ENCODE results near the gene PSMB8. TPM values are rescaled to one million over a fixed set of nuclear protein-coding genes. Genes with fewer than 3 reads are reported as not detected.

PSMB8 gene
- total RNA-seq, 1 experiment from 2014 or later = 70.8 TPM

GRCh38 chr6:32839356-32839755 lies 4.5 kb downstream of the PSMB8 start:
- no peaks in the 10 kb centered on the region for H3K36me3 ChIP-seq (ENCODE audit: low read depth)
- peaks cover 14% of the 10 kb centered on the region for H3K4me1 ChIP-seq (replicated peaks; ENCODE audit: insufficient read depth)
- BruUV-seq (replicated peaks) = no TSS peak
- DNase-seq = no peak
- H3F3A ChIP-seq (ENCODE audit: insufficient read depth, low read depth) = 0 out of 2 replicates have a peak, but pooled peaks cover 9% of the 10 kb centered on the region
- ChIA-PET POLR2A (ENCODE audit: unreplicated experiment) (interaction anchor here (0.6 kb wide), 1 partner anchor 66 kb away, joined by 3 read pairs; no protein-coding TSS in a partner anchor), CTCF (interaction anchor here (0.5 to 2.7 kb wide), 9 partner anchors 11 to 333 kb away, joined by 3 to 49 read pairs (median 5); partner anchors contain the start of genes PSMB9 and TAP1)
- no peak overlapping the region for H3K4me3 ChIP-seq
- H3K27ac ChIP-seq = no peak overlapping the region
- no peaks in the 10 kb centered on the region for H3K9me2 ChIP-seq (ENCODE audit: insufficient read depth)
- TF ChIP-seq CTCF (conservative IDR thresholded peaks at IDR 0.05) (no peak), EZH2 (IDR thresholded peaks at IDR 0.05; ENCODE audit: low read depth) (no peak)
- H3K79me2 ChIP-seq (ENCODE audit: low read depth) = no peaks in the 10 kb centered on the region
- H3K9me3 ChIP-seq (ENCODE audit: insufficient read depth, low read depth) = no peaks in the 10 kb centered on the region
- no peak overlapping the region for H3K4me2 ChIP-seq
- no peaks in the 10 kb centered on the region for H3K27me3 ChIP-seq (ENCODE audit: insufficient read depth, low read depth)
- intact Hi-C loops (cut with micrococcal nuclease; ENCODE audit: unreplicated experiment) = loop anchor here (2.0 kb wide), 1 partner anchor 145 kb away; no protein-coding TSS in a partner anchor
- H4K20me1 ChIP-seq (ENCODE audit: insufficient read depth) = no peaks in the 10 kb centered on the region
- no peak overlapping the region for H2AFZ ChIP-seq

GRCh38 chr6:32838114-32838958 lies 5.5 kb downstream of the PSMB8 start, which contains the start of gene TAP2:
TSS of gene TAP2 (minus strand) at chr6:32838739. CDS start at chr6:32838233, 506 bp downstream.
- H3K36me3 ChIP-seq (ENCODE audit: low read depth) = no peaks in the 10 kb centered on the region
- TF ChIP-seq EZH2 (IDR thresholded peaks at IDR 0.05; ENCODE audit: low read depth) (no peak), CTCF (conservative IDR thresholded peaks at IDR 0.05) (peak; percentile 93)
- POLR2A ChIA-PET (ENCODE audit: unreplicated experiment) = interaction anchor here (0.6 to 1.0 kb wide), 6 partner anchors 16 to 370 kb away, joined by 3 to 9 read pairs (median 3); partner anchors contain the start of genes HLA-DOB and RING1
- peak within 1 kb of the TSS; percentile 68 for H3K4me3 ChIP-seq
- H3K9me3 ChIP-seq (ENCODE audit: insufficient read depth, low read depth) = no peaks in the 10 kb centered on the region
- H3K9me2 ChIP-seq (ENCODE audit: insufficient read depth) = no peaks in the 10 kb centered on the region
- H3F3A ChIP-seq (ENCODE audit: insufficient read depth, low read depth) = 0 out of 2 replicates have a peak, but pooled peaks cover 9% of the 10 kb centered on the region
- DNase-seq = peak; percentile 79 to 96
- H3K27me3 ChIP-seq (ENCODE audit: insufficient read depth, low read depth) = no peaks in the 10 kb centered on the region
- peak within 1 kb of the TSS; percentile 21; the same call in 1 of the 2 replicates for H3K27ac ChIP-seq
- BruUV-seq (replicated peaks) = no TSS peak
- H3K4me2 ChIP-seq = peak within 1 kb of the TSS; percentile 95
- CTCF ChIA-PET = interaction anchor here (0.5 to 2.7 kb wide), 25 partner anchors 11 to 710 kb away, joined by 3 to 49 read pairs (median 5); partner anchors contain the start of genes HLA-DMA, PSMB9 and TAP1
- H3K4me1 ChIP-seq (replicated peaks; ENCODE audit: insufficient read depth) = peaks cover 13% of the 10 kb centered on the region
- no peaks in the 10 kb centered on the region for H3K79me2 ChIP-seq (ENCODE audit: low read depth)
- H2AFZ ChIP-seq = peak within 1 kb of the TSS; percentile 89
- no peaks in the 10 kb centered on the region for H4K20me1 ChIP-seq (ENCODE audit: insufficient read depth)
- intact Hi-C loops (cut with micrococcal nuclease; ENCODE audit: unreplicated experiment) = loop anchor here (1.0 to 2.0 kb wide), 6 partner anchors 15 to 411 kb away; partner anchors contain the start of gene TAP1

DNA sequence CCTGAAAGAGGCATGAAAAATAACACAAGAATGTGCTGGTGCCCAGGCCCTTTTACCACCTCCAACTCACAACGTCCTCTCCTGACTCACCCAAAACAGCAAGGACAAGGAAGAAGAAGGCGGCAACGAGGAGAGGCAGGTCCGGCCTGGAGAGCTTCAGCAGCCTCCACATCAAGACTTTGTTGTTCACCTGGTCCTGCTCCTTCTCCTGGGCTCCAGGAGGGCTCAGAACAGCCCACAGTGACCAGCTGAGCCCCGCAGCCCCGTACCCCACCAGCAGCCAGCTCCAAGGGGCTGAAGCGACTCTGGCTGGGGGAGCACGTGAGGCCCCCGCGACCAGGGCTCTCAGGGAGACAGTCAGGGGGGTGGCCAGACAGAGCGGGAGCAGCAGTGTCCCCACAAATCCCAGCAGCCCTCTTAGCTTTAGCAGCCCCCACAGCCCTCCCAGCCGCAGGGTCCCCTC lies 6.2 kb downstream of the PSMB8 start:
- Histone ChIP-seq H3K36me3 (ENCODE audit: low read depth) (no peaks in the 10 kb centered on the region), H3K9me2 (ENCODE audit: insufficient read depth) (no peaks in the 10 kb centered on the region), H3K9me3 (ENCODE audit: insufficient read depth, low read depth) (no peaks in the 10 kb centered on the region), H3K27ac (0 out of 2 replicates have a peak overlapping the region, but pooled peaks have one; percentile 21), H3K4me3 (peak overlapping the region; percentile 68), H3K4me2 (peak overlapping the region; percentile 95), H4K20me1 (ENCODE audit: insufficient read depth) (no peaks in the 10 kb centered on the region), H2AFZ (peak overlapping the region; percentile 89), H3K79me2 (ENCODE audit: low read depth) (no peaks in the 10 kb centered on the region), H3K27me3 (ENCODE audit: insufficient read depth, low read depth) (no peaks in the 10 kb centered on the region), H3F3A (ENCODE audit: insufficient read depth, low read depth) (0 out of 2 replicates have a peak, but pooled peaks cover 9% of the 10 kb centered on the region), H3K4me1 (replicated peaks; ENCODE audit: insufficient read depth) (peaks cover 9% of the 10 kb centered on the region)
- no TSS peak for BruUV-seq (replicated peaks)
- CTCF ChIA-PET = interaction anchor here (0.5 to 2.7 kb wide), 12 partner anchors 10 to 871 kb away, joined by 3 to 49 read pairs (median 9); partner anchors contain the start of genes PSMB9 and TAP1
- POLR2A ChIA-PET (ENCODE audit: unreplicated experiment) = interaction anchor here (0.6 kb wide), 1 partner anchor 73 kb away, joined by 3 read pairs; no protein-coding TSS in a partner anchor
- peak; percentile 20 to 51 for DNase-seq
- intact Hi-C loops (cut with micrococcal nuclease; ENCODE audit: unreplicated experiment) = loop anchor here (1.0 to 2.0 kb wide), 6 partner anchors 16 to 412 kb away; partner anchors contain the start of gene TAP1
- TF ChIP-seq EZH2 (IDR thresholded peaks at IDR 0.05; ENCODE audit: low read depth) (no peak), CTCF (conservative IDR thresholded peaks at IDR 0.05) (no peak)
